Mucosa of descending colon (tissue), 3 donors: ENCODE measurements around the gene RUBCN. TPM values are rescaled to one million over a fixed set of nuclear protein-coding genes. Genes with fewer than 3 reads are reported as not detected.

Experiments used
- ATAC-seq: fragments of 200-7000 bp; cut with Tn5 transposase; one replicate; pipeline ENCODE4 v1.9.1; 2020; ENCODE audit warnings: mild to moderate bottlenecking, moderate library complexity
- DNase-seq, 3 donors: peaks; one replicate each; pipeline ENCODE4 v3.0.0-alpha.2; 2020
- H3K36me3 ChIP-seq: fragments of 200-600 bp; one replicate; pipeline ENCODE4 v1.8.0; 2021; ENCODE audit warnings: low read depth, mild to moderate bottlenecking
- H3K4me1 ChIP-seq: fragments of 200-600 bp; one replicate; pipeline ENCODE4 v1.8.0; 2021; ENCODE audit warnings: low read depth, mild to moderate bottlenecking
- H3K4me3 ChIP-seq: fragments of 200-600 bp; one replicate; pipeline ENCODE4 v1.8.0; 2021; ENCODE audit warnings: mild to moderate bottlenecking
- H3K9me3 ChIP-seq: fragments of 200-600 bp; one replicate; pipeline ENCODE4 v1.8.0; 2021; ENCODE audit warnings: mild to moderate bottlenecking
- intact Hi-C, 2 donors: fragments of 100-400 bp; cut with DNase I in 1 of 2; cut with micrococcal nuclease in 1 of 2; formaldehyde crosslinking; loops; one replicate each; pipeline versions ENCODE4 v1.11.0 to v1.11.1; 2022; cut with DNase I, micrococcal nuclease
- total RNA-seq, 3 donors: library from RNA; stranded (reverse); fragmentation: NEBNext Ultra II Directional in 2 of 3; extraction: Animal tissue kit (Norgen Biotek cat#: 25700) in 2 of 3; gene quantifications; one replicate each; pipeline versions ENCODE4 v1.2.1 to v1.2.4, GENCODE V29; 2021 to 2023
- TF ChIP-seq, protein P1 (sequence below): fragments of 200-600 bp; IDR thresholded peaks from one replicate; pipeline ENCODE4 v1.8.0; 2022; ENCODE audit warnings: antibody characterized with exemption, mild to moderate bottlenecking
- donor health status: DM: no; HTN: no; CAD: no; lungs with moderate emphysema.
- donor health status: DM: no; HTN: no; CAD: no.
- donor health status: DM: no; HTN: yes; CAD: no.

RUBCN gene
- total RNA-seq, 3 donors from 2014 or later: 18.8 to 27.6 (median 23.5) TPM

DNA sequence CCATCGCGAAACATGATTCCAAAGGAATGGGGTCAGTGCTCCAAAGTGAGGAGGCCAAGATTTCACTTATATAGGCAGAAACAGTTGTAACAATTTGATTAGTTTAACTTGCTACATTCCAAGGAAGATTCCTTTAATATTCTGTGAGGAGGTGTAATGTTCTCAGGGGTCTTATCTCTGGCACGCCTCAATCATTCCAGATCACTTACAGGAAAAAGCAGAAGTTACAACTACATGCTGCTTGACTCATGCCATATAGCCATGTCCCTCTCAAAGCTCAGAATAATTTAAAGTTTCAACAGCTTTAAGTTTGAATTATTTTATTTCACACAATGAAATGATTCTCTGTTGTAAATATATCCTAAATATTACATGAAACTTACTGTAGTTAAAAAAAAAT, 9.5 kb upstream of the RUBCN start:
- Histone ChIP-seq H3K36me3 (no peaks in the 10 kb centered on the region), H3K4me3 (no peak overlapping the region), H3K9me3 (no peaks in the 10 kb centered on the region), H3K4me1 (peaks cover 4% of the 10 kb centered on the region)
- DNase-seq: no peak
- intact Hi-C loops: no loop called here
- ATAC-seq: no peak
- TF ChIP-seq, protein P1, sequence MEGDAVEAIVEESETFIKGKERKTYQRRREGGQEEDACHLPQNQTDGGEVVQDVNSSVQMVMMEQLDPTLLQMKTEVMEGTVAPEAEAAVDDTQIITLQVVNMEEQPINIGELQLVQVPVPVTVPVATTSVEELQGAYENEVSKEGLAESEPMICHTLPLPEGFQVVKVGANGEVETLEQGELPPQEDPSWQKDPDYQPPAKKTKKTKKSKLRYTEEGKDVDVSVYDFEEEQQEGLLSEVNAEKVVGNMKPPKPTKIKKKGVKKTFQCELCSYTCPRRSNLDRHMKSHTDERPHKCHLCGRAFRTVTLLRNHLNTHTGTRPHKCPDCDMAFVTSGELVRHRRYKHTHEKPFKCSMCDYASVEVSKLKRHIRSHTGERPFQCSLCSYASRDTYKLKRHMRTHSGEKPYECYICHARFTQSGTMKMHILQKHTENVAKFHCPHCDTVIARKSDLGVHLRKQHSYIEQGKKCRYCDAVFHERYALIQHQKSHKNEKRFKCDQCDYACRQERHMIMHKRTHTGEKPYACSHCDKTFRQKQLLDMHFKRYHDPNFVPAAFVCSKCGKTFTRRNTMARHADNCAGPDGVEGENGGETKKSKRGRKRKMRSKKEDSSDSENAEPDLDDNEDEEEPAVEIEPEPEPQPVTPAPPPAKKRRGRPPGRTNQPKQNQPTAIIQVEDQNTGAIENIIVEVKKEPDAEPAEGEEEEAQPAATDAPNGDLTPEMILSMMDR: no peak

DNA sequence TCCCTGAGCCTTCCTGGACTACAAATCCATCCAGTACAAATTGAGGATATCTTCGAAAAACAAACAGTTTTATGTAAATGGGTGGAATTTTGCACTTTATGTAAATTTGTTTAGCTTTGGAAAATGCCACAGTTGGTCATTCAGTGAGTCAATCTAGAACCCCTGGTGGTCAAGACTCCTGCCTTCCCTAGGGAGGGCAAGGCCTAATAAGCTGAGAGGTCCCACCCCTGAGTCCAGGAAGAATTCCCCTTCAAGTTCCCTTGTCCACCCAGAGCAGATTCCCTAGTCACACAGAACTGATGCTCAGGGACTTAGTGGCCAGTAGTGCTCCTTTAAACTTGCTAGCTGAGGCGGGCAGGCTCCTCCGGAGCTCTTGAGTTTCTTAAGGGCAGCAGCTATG, 6.1 kb upstream of the RUBCN start:
- intact Hi-C loops: no loop called here
- H3K9me3 ChIP-seq: no peaks in the 10 kb centered on the region
- DNase-seq (no peak), ATAC-seq (no peak)
- no peak overlapping the region for H3K4me3 ChIP-seq
- no peaks in the 10 kb centered on the region for H3K36me3 ChIP-seq
- TF ChIP-seq, protein P1: no peak
- H3K4me1 ChIP-seq: no peaks in the 10 kb centered on the region

DNA sequence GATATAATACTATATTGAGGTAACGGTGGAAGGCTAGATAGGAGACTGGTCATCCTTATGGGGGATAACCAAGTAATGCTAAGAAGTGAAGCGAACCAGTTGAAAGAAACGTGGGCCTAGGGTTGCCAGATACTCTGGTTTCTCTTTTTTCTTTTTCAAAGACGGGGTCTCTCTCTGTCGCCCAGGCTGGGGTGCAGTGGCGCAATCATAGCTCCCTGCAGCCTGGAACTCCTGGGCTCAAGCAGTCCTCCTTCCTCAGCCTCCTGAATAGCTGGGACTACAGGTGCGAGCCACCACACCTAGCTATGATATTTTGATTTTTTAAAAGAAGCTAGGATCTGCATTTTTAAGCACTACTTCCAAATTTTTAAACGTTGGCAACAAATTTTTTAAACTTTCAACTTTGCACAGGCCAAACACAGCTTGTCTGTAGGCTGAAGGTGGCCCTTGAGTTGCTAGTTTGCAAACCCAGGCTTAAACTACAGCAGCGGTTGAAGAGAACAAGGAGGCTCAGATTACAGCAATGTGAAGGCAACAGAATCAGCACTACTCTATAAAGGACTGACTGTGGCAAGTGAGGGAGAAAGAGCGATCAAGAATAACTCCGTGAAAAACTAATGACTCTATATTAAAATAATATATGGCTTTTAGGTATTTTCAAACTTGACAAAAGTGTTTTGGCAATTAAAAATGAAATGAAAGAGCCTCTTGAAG, 1.2 kb upstream of the RUBCN start:
- H3K4me3 ChIP-seq: no peak overlapping the region
- no peaks in the 10 kb centered on the region for H3K9me3 ChIP-seq
- H3K4me1 ChIP-seq: peaks cover 9% of the 10 kb centered on the region
- intact Hi-C loops: no loop called here
- no peaks in the 10 kb centered on the region for H3K36me3 ChIP-seq
- no peak for ATAC-seq
- TF ChIP-seq, protein P1: no peak
- DNase-seq: no peak

DNA sequence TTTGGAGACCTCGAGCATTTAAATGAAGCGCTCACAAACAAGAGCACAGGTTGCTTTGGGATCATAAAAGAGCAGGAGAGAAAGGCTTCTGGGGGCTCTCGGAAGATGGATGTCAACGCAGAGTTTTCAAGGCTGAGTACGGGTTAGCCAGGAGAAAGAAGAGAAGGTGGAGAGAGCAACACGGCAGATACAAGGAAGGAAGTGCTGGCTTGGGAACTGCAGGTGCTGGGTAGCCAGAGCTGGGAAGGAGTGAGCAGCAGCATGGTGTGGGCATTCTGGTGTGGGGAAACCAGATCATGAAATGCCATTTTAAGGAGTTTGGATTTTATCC, 580 bp upstream of the RUBCN start:
- intact Hi-C loops: no loop called here

DNA sequence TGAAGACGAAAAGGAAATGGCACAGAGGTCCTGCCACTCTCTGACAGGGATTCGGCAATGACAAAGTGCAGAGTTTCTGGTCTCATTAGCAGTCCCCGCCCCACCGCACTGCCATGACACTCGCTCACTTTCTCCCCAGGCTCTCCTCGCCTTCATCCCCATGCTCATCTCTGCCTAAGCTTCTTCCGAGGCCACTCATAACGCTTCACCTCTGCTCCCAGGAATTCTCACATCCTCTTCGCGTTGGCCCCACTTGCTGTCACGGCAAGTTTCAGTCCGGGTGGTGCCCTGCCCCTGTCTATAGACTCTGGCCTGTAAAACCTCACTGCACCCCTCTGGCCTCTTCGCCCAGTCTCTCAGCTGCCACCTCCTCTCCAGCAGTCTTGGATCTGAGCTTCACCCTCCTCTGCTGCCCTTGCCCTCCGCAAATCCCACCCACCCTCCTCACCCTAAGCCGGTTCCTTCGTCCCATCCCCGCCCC, 654 bp downstream of the RUBCN start:
- peak; percentile 53 to 65 (median 54) for DNase-seq
- Histone ChIP-seq H3K4me3 (peak overlapping the region; percentile 87), H3K36me3 (no peaks in the 10 kb centered on the region), H3K9me3 (no peaks in the 10 kb centered on the region), H3K4me1 (peaks cover 9% of the 10 kb centered on the region)
- intact Hi-C loops: no loop called here
- TF ChIP-seq, protein P1: no peak
- ATAC-seq: peak; percentile 37

More for the DNA sequence above, 580 bp upstream of the RUBCN start:
- TF ChIP-seq, protein P1: no peak
- DNase-seq (no peak), ATAC-seq (peak; percentile 31)
- Histone ChIP-seq H3K36me3 (no peaks in the 10 kb centered on the region), H3K9me3 (no peaks in the 10 kb centered on the region), H3K4me1 (peaks cover 9% of the 10 kb centered on the region), H3K4me3 (peak overlapping the region; percentile 87)
